Gastrocnemius medialis (tissue), 4 donors: ENCODE results near the gene CLEC10A.

ENCODE experiments used
- CTCF ChIP-seq, 5 experiments: fragments of 450-650 bp in 3 of 5; fragments of 200-600 bp in 2 of 5; sonication (generic) in 2 of 5; IDR thresholded peaks in 4 of 5; conservative IDR thresholded peaks in 1 of 5; 1 replicate in 4 of 5; 2 replicates in 1 of 5; pipeline ENCODE4 v1.5.1; 2016 to 2019; ENCODE audit warnings: antibody characterized with exemption in 5 of 5, mild to moderate bottlenecking in 3 of 5, moderate library complexity in 3 of 5
- POLR2A ChIP-seq, 2 donors: fragments of 450-650 bp; IDR thresholded peaks; one replicate each; pipeline ENCODE4 v1.6.1; 2017; ENCODE audit warnings: antibody characterized with exemption in 2 of 2, mild to moderate bottlenecking in 2 of 2, moderate library complexity in 2 of 2

DNA sequence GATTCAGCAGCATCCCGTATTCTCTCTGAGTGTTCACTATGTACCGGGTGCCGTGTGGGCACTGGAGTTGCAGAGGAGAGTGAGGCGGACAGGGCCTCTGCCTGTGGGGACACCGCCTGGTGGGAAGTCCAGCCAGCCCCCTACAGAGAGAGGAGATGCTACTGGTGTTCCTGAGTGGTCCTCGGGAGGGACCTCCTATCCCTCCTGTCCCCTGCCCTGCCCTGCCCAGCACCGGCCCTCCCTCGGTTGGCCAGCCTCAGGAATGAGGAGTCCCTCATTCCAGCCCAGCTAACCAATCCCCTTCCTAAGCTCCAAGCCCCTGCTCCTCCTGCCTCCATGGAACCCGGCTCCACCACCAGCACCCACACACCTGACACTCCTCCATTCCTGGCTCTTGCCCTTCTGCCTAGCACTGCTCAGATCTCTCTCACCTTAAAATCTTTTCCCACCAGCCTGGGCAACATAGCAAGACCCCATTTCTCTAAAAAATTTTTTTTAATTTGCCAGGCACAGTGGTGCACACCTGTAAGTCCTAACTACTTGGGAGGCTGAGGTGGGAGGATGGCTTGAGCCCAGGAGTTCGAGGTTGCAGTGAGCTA is 32.6 kb upstream of the CLEC10A start:
- TF ChIP-seq CTCF (IDR thresholded peaks at IDR 0.05 in 4 of 5, conservative IDR thresholded peaks at IDR 0.05 in 1 of 5) (no peak), POLR2A (IDR thresholded peaks at IDR 0.05) (no peak)
